ENCODE results near the gene TLN1.

GRCh38 chr9:35738186-35738585 is 6.2 kb upstream of the TLN1 start:
- TF ChIP-seq CTCF (IDR thresholded peaks at IDR 0.05) (no peak), EZH2 (IDR thresholded peaks at IDR 0.05; ENCODE audit: borderline replicate concordance, insufficient read depth, low read depth, low read length, poor library complexity, severe bottlenecking) (no peak)
